Colon (tissue), 2 donors: ENCODE measurements around the gene CTNND1.
"Not testable (repeated sequence)": the region's sequence is repeated elsewhere in the genome, so short reads cannot be mapped to it uniquely, and the experiment has no call there.

Source experiments
- FAIRE-seq: peaks from 2 replicates; lab custom pipeline; 2012; peaks lifted over from hg19 to GRCh38; lab: Jason Lieb, UNC
- donor health status: control.
- donor health status: control.

CTNND1 gene, protein sequence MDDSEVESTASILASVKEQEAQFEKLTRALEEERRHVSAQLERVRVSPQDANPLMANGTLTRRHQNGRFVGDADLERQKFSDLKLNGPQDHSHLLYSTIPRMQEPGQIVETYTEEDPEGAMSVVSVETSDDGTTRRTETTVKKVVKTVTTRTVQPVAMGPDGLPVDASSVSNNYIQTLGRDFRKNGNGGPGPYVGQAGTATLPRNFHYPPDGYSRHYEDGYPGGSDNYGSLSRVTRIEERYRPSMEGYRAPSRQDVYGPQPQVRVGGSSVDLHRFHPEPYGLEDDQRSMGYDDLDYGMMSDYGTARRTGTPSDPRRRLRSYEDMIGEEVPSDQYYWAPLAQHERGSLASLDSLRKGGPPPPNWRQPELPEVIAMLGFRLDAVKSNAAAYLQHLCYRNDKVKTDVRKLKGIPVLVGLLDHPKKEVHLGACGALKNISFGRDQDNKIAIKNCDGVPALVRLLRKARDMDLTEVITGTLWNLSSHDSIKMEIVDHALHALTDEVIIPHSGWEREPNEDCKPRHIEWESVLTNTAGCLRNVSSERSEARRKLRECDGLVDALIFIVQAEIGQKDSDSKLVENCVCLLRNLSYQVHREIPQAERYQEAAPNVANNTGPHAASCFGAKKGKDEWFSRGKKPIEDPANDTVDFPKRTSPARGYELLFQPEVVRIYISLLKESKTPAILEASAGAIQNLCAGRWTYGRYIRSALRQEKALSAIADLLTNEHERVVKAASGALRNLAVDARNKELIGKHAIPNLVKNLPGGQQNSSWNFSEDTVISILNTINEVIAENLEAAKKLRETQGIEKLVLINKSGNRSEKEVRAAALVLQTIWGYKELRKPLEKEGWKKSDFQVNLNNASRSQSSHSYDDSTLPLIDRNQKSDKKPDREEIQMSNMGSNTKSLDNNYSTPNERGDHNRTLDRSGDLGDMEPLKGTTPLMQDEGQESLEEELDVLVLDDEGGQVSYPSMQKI

GRCh38 chr11:57761301-57762234 is at the start of gene CTNND1:
CTNND1 (plus strand) TSS chr11:57761802; CDS start chr11:57791479, 29,677 bp downstream.
- FAIRE-seq: peak; percentile 65

GRCh38 chr11:57712256-57713150 is 49.1 kb upstream of the CTNND1 start, which contains the start of gene TMX2:
TMX2 (plus strand) TSS chr11:57712593; CDS start chr11:57712619, 26 bp downstream.
- FAIRE-seq: peak; percentile 98

DNA sequence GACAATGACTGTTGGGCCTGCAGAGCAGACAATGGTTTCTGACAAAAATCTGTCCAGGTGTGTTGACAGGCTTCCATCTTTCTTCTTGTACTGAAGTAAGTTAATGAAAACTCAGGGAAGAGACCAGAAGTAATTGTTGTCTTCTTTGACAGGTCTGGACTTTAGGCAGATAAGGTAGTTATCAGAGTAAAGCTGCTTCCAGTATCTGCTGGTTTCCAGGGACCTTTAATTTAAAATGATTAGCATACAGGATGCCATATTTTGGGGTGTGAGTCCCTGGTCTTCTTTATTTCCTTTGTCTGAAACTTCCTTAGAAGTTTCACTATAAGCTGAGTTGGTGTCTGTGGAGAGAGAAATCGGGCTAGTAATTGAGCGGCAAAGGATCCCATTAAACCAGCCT is 47.8 kb upstream of the CTNND1 start:
- no peak for FAIRE-seq

DNA sequence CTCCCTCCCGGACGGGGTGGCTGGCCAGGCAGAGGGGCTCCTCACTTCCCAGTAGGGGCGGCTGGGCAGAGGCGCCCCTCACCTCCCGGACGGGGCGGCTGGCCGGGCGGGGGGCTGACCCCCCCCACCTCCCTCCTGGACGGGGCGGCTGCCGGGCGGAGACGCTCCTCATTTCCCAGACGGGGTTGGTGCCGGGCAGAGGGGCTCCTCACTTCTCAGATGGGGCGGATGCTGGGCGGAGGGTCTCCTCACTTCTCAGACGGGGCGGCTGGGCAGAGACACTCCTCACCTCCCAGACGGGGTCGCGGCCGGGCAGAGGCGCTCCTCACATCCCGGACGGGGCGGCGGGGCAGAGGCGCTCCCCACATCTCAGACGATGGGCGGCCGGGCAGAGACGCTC is 44.9 kb upstream of the CTNND1 start:
- FAIRE-seq: not testable (repeated sequence)

GRCh38 chr11:57727185-57727584 is 34.4 kb upstream of the CTNND1 start:
- no peak for FAIRE-seq

- no peak for FAIRE-seq
Observed at GRCh38 chr11:57728829-57729228, 32.8 kb upstream of the CTNND1 start.

DNA sequence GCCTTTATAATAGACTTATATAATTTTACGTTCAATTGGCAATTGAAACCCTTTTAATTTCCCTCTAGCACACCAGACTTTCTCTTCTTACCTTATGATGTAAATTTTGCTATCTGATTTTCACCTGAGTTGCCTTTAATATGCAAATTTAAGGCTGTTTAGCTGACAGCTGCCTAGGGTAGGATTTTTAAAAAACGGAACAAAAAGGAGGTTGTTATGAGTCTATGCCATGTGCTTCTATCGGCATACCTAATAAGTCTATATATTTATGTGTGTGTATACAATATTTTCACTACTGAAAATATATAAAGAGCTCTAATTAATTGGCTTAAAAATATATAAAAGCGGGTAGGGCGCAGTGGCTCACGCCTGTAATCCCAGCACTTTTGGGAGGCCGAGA is 32.1 kb upstream of the CTNND1 start:
- FAIRE-seq: no peak

GRCh38 chr11:57732661-57733060 is 28.9 kb upstream of the CTNND1 start:
- no peak for FAIRE-seq

DNA sequence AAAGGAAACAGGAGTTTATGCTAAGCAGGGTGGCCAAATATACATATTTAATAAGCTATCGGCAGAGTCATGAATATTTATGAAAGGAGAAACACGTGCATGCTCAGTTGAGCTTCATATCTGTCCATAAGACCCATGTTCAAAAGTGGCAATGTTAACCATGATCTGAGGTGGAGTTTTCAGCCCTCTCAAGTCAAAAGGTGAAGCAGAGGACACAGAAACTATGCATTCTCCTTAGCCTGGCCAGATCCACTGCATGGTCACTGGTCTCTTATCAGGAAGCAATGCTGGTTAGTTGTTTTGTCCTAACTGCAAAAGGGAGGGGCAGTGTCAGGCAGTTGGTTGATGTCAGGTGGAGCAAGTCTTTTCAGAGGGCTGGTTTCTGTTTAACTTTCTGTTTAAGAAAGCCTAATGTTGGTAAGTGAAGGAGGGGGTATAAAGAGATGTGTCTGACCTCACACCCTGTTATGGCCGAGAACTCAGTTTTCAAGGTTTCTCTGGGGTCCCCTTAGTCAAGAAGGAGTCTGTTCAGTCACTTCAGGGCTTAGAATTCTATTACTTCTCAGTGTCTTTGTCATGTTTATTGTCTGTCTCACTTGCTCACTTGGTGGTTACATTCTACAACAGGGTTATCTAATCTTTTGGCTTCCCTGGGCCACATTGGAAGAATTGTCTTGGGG is 25.8 kb upstream of the CTNND1 start:
- no peak for FAIRE-seq

- no peak for FAIRE-seq
Observed at GRCh38 chr11:57741132-57742086, 20.2 kb upstream of the CTNND1 start, which contains the start of gene SELENOH. SELENOH (plus strand) TSS chr11:57741491; CDS start chr11:57741596, 105 bp downstream.

DNA sequence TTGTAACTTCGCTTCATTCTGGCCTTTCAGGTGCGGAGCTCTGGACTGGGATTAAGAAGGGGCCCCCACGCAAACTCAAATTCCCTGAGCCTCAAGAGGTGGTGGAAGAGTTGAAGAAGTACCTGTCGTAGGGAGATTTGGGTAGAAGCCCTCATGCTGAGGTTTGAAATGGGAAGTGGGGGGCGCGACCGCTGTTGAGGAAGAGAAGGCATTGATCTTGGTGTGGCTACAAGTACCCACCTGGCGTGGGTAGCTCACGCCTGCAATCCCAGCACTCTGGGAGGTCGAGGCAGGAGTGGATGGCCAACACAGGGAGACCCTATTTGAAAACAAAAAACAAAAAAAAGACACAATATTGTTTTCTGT is 19.5 kb upstream of the CTNND1 start:
- FAIRE-seq: no peak

GRCh38 chr11:57744357-57744756 is 17.2 kb upstream of the CTNND1 start:
- FAIRE-seq: no peak

GRCh38 chr11:57745206-57745605 is 16.4 kb upstream of the CTNND1 start:
- no peak for FAIRE-seq

DNA sequence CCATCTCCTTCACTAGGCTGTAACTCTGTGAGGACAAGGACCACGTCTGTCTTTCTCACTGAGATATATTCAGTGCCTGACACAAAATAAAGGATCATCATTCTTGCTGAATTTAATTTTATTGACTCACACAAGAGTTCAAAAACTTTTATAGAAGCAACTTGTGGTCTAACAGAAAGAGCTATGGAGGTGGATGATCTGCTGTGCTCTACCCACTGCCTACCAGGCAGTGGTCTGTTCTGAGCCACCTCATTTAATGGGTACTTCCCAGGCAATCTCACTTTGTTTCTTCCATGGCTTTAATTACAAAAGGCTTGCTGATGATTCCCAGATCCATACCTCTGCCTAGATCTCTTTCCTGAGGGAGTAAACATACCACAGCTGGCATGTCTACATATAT is 14.7 kb upstream of the CTNND1 start:
- no peak for FAIRE-seq

- no peak for FAIRE-seq
Observed at GRCh38 chr11:57751176-57751575, 10.4 kb upstream of the CTNND1 start.

GRCh38 chr11:57751676-57752253 is 9.8 kb upstream of the CTNND1 start, which contains the start of gene BTBD18:
BTBD18 (minus strand) TSS chr11:57751819; CDS start chr11:57751188, 631 bp downstream.
- FAIRE-seq: no peak

DNA sequence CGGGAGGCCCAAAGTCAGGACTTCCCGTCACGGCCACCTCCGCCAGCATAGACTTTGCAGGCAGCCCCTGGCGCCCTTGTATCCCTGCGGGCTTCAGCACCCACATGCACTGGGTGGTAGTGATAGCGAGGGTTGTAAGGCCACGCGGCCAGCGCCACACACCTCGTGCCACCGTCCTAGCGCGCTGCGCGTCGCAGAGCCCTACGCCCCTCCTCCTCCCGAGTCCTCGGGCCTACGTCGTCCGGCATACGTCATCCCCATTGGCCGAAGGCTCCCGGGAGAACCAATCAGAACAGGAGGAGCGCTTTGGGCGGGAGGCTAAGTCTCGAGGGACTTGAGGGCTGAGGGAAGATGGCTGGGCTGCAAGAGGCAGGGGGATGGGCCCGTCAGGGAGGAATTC is 8.6 kb upstream of the CTNND1 start:
- no peak for FAIRE-seq

- FAIRE-seq: no peak
Observed at GRCh38 chr11:57758174-57758573, 3.4 kb upstream of the CTNND1 start.
